Measurements from ENCODE around the gene HECTD1. TPM values are rescaled to one million over a fixed set of nuclear protein-coding genes. Genes with fewer than 3 reads are reported as not detected.
"Not testable (repeated sequence)": the region's sequence is repeated elsewhere in the genome, so short reads cannot be mapped to it uniquely, and the experiment has no call there.

Gene HECTD1
- total RNA-seq, 1 experiment from 2014 or later, result 317 TPM

DNA sequence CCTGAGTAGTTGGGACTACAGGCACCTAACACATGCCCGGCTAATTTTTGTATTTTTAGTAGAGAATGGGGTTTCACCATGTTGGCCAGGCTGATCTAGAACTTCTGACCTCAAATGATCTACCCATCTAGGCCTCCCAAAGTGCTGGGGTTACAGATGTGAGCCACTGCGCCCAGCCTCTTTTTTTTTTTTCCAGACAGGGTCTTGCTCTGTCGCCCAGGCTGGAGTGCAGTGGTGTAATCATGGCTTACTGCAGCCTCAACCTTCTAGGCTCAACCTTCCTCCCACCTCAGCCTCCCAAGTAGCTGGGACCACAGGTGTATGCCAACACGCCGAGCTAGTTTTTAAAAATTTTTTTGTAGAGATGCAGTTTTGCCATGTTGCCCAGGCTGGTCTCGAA, 25.6 kb downstream of the HECTD1 start:
- not testable (repeated sequence) for H3K9me3 ChIP-seq (ENCODE audit: low read length); H2AFZ ChIP-seq (ENCODE audit: low read length); H3K9me2 ChIP-seq (replicated peaks; ENCODE audit: insufficient read depth, low read length); H3K27ac ChIP-seq (ENCODE audit: low read length); H4K20me1 ChIP-seq (ENCODE audit: insufficient read depth, low read depth, low read length); DNase-seq; H3K4me1 ChIP-seq (ENCODE audit: low read length); H3K27me3 ChIP-seq (ENCODE audit: low read length); H3K9ac ChIP-seq (ENCODE audit: low read length); H3K4me3 ChIP-seq (ENCODE audit: low read length); H3K4me2 ChIP-seq (ENCODE audit: low read depth, low read length, poor library complexity, severe bottlenecking)
- Histone ChIP-seq H3K36me3 (ENCODE audit: insufficient read depth, low read length) (peaks cover 19% of the 10 kb centered on the region), H3K79me2 (ENCODE audit: low read length) (peaks cover 94% of the 10 kb centered on the region)

DNA sequence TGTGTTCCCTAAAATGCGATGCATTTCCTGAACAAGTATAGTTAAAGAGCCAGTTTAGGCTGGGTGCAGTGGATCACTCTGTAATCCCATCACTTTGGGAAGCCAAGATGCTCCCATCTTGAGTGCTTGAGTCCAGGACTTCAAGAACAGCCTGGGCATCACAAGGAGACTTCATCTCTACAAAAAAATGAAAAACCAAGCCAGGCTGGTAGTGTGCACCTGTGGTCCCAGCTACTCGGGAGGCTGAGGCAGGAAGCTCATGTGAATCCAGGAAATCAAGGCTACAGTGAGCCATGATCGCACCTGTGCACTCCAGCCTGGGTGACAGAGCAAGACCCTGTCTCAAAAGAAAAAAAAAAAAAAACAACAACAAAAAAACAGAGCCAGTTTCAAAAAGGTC, 26.3 kb downstream of the HECTD1 start:
- H4K20me1 ChIP-seq (ENCODE audit: insufficient read depth, low read depth, low read length), result no peaks in the 10 kb centered on the region; the same call in 1 of the 2 replicates
- H2AFZ ChIP-seq (ENCODE audit: low read length), result no peak overlapping the region
- no peaks in the 10 kb centered on the region for H3K27me3 ChIP-seq (ENCODE audit: low read length)
- no peak overlapping the region for H3K27ac ChIP-seq (ENCODE audit: low read length)
- no peak overlapping the region for H3K9ac ChIP-seq (ENCODE audit: low read length)
- H3K4me3 ChIP-seq (ENCODE audit: low read length), result no peak overlapping the region
- DNase-seq, result no peak
- no peaks in the 10 kb centered on the region for H3K9me3 ChIP-seq (ENCODE audit: low read length)
- H3K36me3 ChIP-seq (ENCODE audit: insufficient read depth, low read length), result peaks cover 19% of the 10 kb centered on the region
- H3K79me2 ChIP-seq (ENCODE audit: low read length), result peaks cover 90% of the 10 kb centered on the region
- 0 out of 2 replicates have a peak, but pooled peaks cover 2% of the 10 kb centered on the region for H3K4me1 ChIP-seq (ENCODE audit: low read length)
- no peaks in the 10 kb centered on the region for H3K9me2 ChIP-seq (replicated peaks; ENCODE audit: insufficient read depth, low read length)
- H3K4me2 ChIP-seq (ENCODE audit: low read depth, low read length, poor library complexity, severe bottlenecking), result no peak overlapping the region

DNA sequence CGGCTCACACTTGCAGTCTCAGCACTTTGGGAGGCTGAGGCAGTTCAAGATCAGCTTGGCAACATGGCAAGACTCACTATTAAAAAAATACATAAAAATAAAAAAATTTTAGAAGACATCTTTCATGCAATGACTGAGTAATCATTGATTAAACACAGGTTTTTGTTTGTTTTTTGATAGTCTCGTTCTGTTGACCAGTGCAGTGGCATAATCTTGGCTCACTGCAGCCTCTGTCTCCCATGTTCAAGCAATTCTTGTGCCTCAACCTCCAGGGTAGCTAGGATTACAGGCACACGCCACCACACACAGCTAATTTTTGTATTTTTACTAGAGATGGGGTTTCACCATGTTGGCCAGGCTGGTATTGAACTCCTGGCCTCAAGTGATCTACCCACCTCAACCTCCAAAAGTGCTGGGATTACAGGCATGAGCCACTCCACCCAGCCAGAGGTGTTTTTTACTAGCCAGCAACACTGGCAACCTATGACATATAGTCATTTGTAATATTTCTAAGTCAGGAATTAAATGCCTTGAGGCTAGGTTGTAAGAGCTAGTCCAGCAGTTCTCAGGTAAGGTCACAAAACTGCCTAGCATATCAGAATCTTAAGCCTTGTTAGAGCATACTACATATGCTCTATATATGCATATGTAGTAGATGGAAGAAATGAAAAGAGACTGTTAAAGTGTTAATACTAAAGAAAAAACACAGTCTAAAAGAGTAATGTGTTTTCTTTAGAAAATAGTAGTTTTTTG, 27.1 kb downstream of the HECTD1 start:
- Histone ChIP-seq H3K9ac (ENCODE audit: low read length) (no peak overlapping the region), H3K27me3 (ENCODE audit: low read length) (no peaks in the 10 kb centered on the region), H4K20me1 (ENCODE audit: insufficient read depth, low read depth, low read length) (no peaks in the 10 kb centered on the region; the same call in 1 of the 2 replicates), H3K4me2 (ENCODE audit: low read depth, low read length, poor library complexity, severe bottlenecking) (no peak overlapping the region), H3K36me3 (ENCODE audit: insufficient read depth, low read length) (peaks cover 15% of the 10 kb centered on the region), H3K4me3 (ENCODE audit: low read length) (no peak overlapping the region), H3K9me3 (ENCODE audit: low read length) (no peaks in the 10 kb centered on the region), H3K9me2 (replicated peaks; ENCODE audit: insufficient read depth, low read length) (no peaks in the 10 kb centered on the region), H3K4me1 (ENCODE audit: low read length) (0 out of 2 replicates have a peak, but pooled peaks cover 2% of the 10 kb centered on the region), H3K27ac (ENCODE audit: low read length) (no peak overlapping the region), H3K79me2 (ENCODE audit: low read length) (peaks cover 86% of the 10 kb centered on the region), H2AFZ (ENCODE audit: low read length) (no peak overlapping the region)
- DNase-seq, result no peak

DNA sequence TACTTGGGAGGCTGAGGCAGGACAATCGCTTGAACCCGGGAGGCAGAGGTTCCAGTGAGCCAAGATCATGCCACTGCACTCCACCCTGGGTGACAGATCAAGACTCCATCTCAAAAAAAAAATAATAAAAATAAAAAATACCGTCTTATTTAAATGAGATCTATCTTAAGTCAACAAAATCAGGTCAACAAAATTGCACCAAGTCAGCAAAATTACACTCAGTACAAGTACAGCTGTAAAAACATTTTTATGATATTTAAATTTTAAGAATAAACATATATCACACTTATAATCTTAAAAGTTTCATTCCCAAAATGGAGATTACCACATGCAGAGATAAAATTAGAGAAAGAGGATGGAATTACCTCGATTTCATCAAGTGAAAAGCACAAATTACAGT, 33.2 kb downstream of the HECTD1 start:
- Histone ChIP-seq H3K36me3 (ENCODE audit: insufficient read depth, low read length) (peaks cover 58% of the 10 kb centered on the region), H3K4me2 (ENCODE audit: low read depth, low read length, poor library complexity, severe bottlenecking) (no peak overlapping the region), H2AFZ (ENCODE audit: low read length) (no peak overlapping the region), H3K79me2 (ENCODE audit: low read length) (peaks cover 71% of the 10 kb centered on the region), H3K9me2 (replicated peaks; ENCODE audit: insufficient read depth, low read length) (no peaks in the 10 kb centered on the region), H3K4me1 (ENCODE audit: low read length) (no peaks in the 10 kb centered on the region), H4K20me1 (ENCODE audit: insufficient read depth, low read depth, low read length) (no peaks in the 10 kb centered on the region; the same call in 1 of the 2 replicates), H3K9me3 (ENCODE audit: low read length) (no peaks in the 10 kb centered on the region), H3K27ac (ENCODE audit: low read length) (no peak overlapping the region), H3K27me3 (ENCODE audit: low read length) (no peaks in the 10 kb centered on the region), H3K9ac (ENCODE audit: low read length) (no peak overlapping the region), H3K4me3 (ENCODE audit: low read length) (no peak overlapping the region)
- no peak for DNase-seq

DNA sequence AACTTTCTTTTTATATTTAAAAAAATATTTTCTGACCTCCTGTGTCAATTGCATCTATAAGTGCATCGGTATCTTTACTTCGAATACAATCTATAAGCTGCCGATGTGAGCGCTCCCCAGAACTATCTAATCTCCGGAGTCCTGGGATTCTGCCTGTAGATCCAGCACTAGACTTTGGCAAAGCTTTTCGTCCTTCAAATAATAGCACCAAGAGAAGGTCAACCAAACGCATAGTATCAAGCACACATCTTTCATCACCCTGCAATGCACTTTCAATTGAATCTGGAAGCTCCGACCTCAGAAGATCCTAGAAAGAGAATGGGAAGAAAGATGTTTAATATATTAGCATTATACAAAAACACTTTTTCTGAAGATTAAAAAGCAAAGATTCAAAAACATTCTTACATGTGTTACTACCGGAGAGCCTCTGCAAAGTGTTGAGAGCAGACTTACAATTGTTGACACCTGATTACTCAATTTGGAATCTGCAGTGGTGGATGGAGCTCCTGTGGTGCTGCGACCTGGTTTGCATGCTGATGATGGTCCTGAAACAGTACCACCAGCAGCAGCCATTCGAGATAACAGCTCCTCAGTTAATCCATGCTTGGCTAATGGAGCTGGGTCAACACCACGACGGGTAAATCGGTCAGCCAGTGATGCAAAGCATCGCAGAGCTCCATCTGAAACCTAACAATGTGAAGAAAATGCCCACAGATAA, 34.3 kb downstream of the HECTD1 start:
- DNase-seq, result no peak
- H3K27ac ChIP-seq (ENCODE audit: low read length), result no peak overlapping the region
- H3K36me3 ChIP-seq (ENCODE audit: insufficient read depth, low read length), result peaks cover 65% of the 10 kb centered on the region
- no peaks in the 10 kb centered on the region for H3K9me3 ChIP-seq (ENCODE audit: low read length)
- no peaks in the 10 kb centered on the region for H4K20me1 ChIP-seq (ENCODE audit: insufficient read depth, low read depth, low read length)
- no peaks in the 10 kb centered on the region for H3K4me1 ChIP-seq (ENCODE audit: low read length)
- H3K79me2 ChIP-seq (ENCODE audit: low read length), result peaks cover 64% of the 10 kb centered on the region
- H3K4me3 ChIP-seq (ENCODE audit: low read length), result no peak overlapping the region
- H3K4me2 ChIP-seq (ENCODE audit: low read depth, low read length, poor library complexity, severe bottlenecking), result no peak overlapping the region
- no peaks in the 10 kb centered on the region for H3K27me3 ChIP-seq (ENCODE audit: low read length)
- H3K9me2 ChIP-seq (replicated peaks; ENCODE audit: insufficient read depth, low read length), result no peaks in the 10 kb centered on the region
- H2AFZ ChIP-seq (ENCODE audit: low read length), result no peak overlapping the region
- H3K9ac ChIP-seq (ENCODE audit: low read length), result no peak overlapping the region

DNA sequence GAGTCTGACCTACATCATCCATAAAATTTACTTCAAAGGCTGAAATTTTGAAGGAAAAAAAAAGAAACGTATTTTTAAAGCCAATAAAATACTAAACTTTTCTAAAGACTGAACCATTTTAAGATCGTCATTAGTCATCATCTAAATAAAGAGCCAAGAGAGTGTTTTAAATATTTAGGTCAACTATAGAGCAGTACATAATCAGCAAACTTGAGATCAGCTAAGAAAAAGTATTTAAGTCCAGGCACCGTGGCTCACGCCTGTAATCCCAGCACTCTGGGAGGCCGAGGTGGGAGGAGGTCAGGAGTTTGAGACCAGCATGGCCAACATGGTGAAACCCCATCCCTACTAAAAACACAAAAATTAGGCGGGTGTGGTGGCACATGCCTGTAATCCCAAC, 35.5 kb downstream of the HECTD1 start:
- Histone ChIP-seq H3K36me3 (ENCODE audit: insufficient read depth, low read length) (peaks cover 70% of the 10 kb centered on the region), H4K20me1 (ENCODE audit: insufficient read depth, low read depth, low read length) (no peaks in the 10 kb centered on the region), H2AFZ (ENCODE audit: low read length) (no peak overlapping the region), H3K4me3 (ENCODE audit: low read length) (no peak overlapping the region), H3K9me3 (ENCODE audit: low read length) (no peaks in the 10 kb centered on the region), H3K9ac (ENCODE audit: low read length) (no peak overlapping the region), H3K27ac (ENCODE audit: low read length) (no peak overlapping the region), H3K9me2 (replicated peaks; ENCODE audit: insufficient read depth, low read length) (no peaks in the 10 kb centered on the region), H3K4me2 (ENCODE audit: low read depth, low read length, poor library complexity, severe bottlenecking) (no peak overlapping the region), H3K79me2 (ENCODE audit: low read length) (peaks cover 66% of the 10 kb centered on the region), H3K27me3 (ENCODE audit: low read length) (no peaks in the 10 kb centered on the region), H3K4me1 (ENCODE audit: low read length) (no peaks in the 10 kb centered on the region)
- DNase-seq, result no peak

DNA sequence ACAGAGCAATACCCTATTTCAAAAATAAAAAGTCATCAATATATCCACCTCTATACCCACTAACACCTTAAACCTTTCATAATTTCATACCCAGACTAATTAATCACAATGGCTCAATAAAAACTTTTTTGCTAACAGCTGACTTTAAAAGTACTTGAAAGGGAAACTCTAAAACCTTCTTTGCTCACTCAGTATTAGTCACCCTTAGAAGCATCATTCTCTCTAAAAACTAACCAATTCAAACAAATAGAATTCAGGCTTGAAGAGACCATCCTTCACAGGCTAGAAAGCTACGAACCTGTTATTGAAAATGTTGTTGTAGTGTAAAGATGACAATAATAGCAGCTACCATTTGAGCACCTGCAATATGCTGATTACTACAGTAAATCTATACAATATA, 37.2 kb downstream of the HECTD1 start:
- Histone ChIP-seq H3K4me1 (ENCODE audit: low read length) (no peaks in the 10 kb centered on the region), H3K36me3 (ENCODE audit: insufficient read depth, low read length) (peaks cover 78% of the 10 kb centered on the region)

DNA sequence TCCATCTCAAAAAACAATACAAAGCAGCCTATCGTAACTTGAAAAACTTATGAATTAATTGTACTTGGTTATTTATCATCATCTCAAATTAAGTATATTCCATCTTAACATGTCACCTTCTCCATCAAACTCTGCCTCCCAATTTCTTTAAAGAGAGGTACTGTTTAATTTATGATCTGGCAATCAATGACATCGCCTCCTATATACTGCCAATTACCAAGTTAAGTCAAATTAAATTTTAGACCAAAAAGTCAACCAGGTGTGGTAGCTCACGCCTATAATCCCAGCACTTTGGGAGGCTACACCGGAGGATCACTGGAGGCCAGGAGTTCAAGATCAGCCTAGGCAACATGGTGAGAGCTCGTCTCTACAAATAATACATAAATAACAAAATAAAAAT, 37.7 kb downstream of the HECTD1 start:
- H2AFZ ChIP-seq (ENCODE audit: low read length), result no peak overlapping the region
- no peak overlapping the region for H3K4me3 ChIP-seq (ENCODE audit: low read length)
- H3K9me2 ChIP-seq (replicated peaks; ENCODE audit: insufficient read depth, low read length), result no peaks in the 10 kb centered on the region
- H3K9ac ChIP-seq (ENCODE audit: low read length), result no peak overlapping the region
- DNase-seq, result no peak
- no peak overlapping the region for H3K4me2 ChIP-seq (ENCODE audit: low read depth, low read length, poor library complexity, severe bottlenecking)
- H3K4me1 ChIP-seq (ENCODE audit: low read length), result no peaks in the 10 kb centered on the region
- H4K20me1 ChIP-seq (ENCODE audit: insufficient read depth, low read depth, low read length), result 0 out of 2 replicates have a peak, but pooled peaks cover 3% of the 10 kb centered on the region
- no peaks in the 10 kb centered on the region for H3K27me3 ChIP-seq (ENCODE audit: low read length)
- H3K27ac ChIP-seq (ENCODE audit: low read length), result no peak overlapping the region
- peaks cover 78% of the 10 kb centered on the region; the same call in 1 of the 2 replicates for H3K36me3 ChIP-seq (ENCODE audit: insufficient read depth, low read length)
- H3K79me2 ChIP-seq (ENCODE audit: low read length), result peaks cover 71% of the 10 kb centered on the region
- no peaks in the 10 kb centered on the region for H3K9me3 ChIP-seq (ENCODE audit: low read length)

More for the DNA sequence above, 37.2 kb downstream of the HECTD1 start:
- no peak overlapping the region for H2AFZ ChIP-seq (ENCODE audit: low read length)
- no peaks in the 10 kb centered on the region for H4K20me1 ChIP-seq (ENCODE audit: insufficient read depth, low read depth, low read length)
- no peaks in the 10 kb centered on the region for H3K9me2 ChIP-seq (replicated peaks; ENCODE audit: insufficient read depth, low read length)
- no peak overlapping the region for H3K4me2 ChIP-seq (ENCODE audit: low read depth, low read length, poor library complexity, severe bottlenecking)
- H3K4me3 ChIP-seq (ENCODE audit: low read length), result no peak overlapping the region
- H3K9me3 ChIP-seq (ENCODE audit: low read length), result no peaks in the 10 kb centered on the region
- no peaks in the 10 kb centered on the region for H3K27me3 ChIP-seq (ENCODE audit: low read length)
- H3K79me2 ChIP-seq (ENCODE audit: low read length), result peaks cover 71% of the 10 kb centered on the region
- no peak overlapping the region for H3K9ac ChIP-seq (ENCODE audit: low read length)
- DNase-seq, result no peak
- H3K27ac ChIP-seq (ENCODE audit: low read length), result no peak overlapping the region

Measured in Karpas-422 (cell line).